Activated gamma-delta T cell treated with Interleukin-2 at 50 U/mL for 16 hours (primary cell): ENCODE results near the gene CLDN9.

Experiments
- DNase-seq: peaks from one replicate; pipeline ENCODE4 v3.0.0-alpha.2; 2020

CLDN9 gene

DNA sequence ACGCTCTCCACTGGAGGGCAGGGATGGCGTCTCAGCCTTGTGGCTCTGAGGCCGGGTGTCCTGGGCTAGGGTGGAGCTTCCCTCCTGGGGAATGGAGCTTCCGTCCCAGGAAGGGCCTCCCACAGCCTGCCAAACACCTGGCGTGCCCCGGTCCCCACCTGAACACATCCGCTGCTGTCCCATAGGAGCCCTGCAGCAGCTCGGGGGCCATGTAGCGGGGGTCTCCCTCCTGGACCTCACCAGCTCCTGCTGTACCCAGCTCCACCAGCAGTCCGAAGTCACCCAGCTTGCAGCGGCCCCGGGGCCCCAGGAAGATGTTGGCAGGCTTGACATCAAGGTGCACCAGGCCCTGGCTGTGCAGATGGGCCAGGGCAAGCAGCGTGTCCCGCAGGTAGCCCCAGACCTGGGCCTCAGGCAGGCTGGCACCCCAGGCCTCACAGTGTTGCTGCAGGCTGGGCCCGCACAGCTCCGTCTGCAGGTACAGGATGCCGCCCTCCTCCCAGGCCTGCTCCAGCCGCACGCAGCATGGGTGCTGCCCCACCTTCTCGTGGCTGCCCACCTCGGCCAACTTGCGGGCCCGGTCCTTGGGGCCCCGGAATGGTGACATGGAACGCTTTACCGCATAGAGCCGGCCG is 37.4 kb upstream of the CLDN9 start:
- DNase-seq, result no peak

GRCh38 chr16:2976201-2976600 is 36.5 kb upstream of the CLDN9 start:
- DNase-seq, result no peak

DNA sequence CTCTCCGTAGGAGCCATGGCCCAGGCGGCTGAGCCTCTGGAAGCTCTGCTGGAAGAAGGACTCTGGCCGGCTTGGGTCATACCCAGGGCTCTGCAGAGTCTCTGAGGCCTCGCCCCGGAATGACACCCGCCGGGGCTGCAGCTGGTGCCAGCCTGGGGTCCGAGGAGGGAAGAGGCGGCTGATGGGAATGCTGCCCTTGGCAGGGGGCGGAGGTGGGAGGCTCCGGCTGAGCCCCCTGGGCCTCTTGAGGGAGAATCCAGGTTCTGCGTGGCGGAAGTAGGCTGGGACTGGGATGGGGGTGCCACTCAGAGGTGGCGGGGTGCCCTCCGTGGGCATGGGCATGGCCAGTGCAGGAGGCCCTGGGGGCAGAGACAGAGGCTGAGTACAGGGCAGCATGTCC is 36.0 kb upstream of the CLDN9 start:
- no peak for DNase-seq

DNA sequence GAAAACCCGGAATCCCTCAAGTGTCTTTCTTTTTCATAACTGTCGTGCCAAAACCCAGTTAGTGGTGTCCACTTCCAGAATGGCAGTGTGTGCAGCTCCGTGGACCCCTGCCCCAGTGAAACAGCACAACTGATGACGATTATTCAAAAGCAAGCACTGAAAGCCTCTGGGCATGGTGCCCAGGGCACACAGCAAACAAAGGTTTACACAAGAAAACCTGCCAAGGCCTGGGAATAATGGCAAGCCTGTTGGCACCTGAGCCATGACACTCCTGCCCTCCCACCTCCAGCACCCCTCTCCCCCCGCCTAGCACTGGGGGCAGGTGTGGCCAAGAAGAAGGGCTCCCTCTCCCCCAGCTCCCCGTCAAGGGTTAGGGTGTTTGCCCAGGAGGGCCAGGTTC is 35.3 kb upstream of the CLDN9 start:
- DNase-seq, result no peak

GRCh38 chr16:2979669-2980226 is 33.0 kb upstream of the CLDN9 start:
- no peak for DNase-seq

DNA sequence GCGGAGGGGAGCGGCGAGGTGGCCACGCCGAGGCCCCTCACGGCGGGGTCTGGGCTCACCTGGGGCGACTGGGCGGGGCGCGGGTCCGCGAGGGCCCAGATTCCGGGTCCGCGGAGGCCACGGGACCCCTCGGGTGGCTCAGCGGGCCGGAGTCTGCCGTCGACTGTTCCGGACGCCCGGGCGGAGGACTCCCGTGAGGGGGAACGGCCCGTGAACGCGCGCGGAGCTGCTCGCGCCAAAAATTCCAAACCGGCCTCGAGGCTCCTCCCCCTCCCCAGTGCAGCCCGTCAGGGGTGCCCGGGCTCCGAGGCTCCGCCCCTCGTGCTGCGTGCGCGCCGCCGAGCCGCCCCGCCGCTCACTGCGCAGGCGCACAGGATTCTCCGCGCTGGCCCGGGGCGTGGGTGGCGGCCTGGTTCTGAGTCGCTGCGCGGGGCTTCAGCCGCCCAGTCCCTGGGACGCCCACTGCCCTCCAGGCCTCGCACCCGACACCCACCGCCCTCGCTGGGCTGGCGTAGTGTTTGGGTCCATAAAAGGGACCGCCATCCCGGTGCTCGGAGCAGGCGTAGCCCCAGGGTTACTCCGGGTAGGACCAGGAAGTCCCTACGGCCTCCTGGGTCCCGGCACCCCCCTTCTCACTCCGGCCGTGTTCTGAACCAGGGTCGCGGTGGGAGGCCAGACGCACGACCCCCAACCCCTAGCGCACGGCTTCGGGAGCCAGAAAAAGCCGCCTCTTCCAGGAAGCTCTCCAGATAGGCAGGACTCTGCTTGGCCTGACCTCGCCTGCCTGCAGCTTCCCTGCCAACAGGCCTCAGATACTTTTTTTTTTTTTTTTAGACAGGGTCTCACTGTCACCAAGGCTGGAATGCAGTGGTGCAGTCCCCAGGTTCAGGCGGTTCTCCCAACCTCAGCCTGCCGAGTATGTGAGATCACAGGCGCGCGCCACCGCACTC is 32.2 kb upstream of the CLDN9 start, which contains the start of gene PKMYT1:
PKMYT1 (minus strand) TSS at position 220 of the 950 bp plus-strand sequence. CDS start 789 bp downstream, outside the sequence.
- DNase-seq, result peak; percentile 92

DNA sequence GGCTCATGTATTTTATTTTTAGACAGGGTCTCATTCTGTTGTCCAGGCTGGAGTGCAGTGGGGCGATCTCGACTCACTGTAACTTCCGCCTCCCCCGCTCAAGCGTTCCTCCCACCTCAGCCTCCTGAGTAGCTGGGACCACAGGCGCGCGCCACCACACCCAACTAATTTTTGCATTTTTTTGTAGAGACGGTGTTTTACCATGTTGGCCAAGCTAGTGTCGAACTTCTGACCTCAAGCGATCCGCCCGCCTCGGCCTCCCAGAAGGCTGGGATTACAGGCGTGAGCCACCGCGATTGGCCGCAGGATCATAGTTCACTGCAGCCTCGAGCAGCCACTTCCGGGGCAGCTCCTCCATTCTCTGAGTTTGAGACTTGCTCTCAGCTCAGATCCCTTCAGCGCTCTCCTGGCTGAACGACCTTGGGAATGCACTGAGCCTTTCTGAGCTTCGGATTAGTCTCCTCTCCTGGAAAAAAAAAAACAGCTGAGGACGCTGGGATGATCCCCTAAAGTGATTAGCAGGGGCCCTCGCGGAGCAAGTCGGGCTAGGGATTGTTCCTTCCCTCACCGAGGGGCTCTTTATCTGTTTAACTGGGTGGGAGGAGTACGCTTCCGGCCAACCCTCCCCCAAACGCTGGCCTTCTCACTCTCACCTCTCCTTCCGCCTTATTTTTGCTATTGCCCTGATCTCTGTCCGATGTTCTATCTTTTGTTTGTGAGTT is 31.4 kb upstream of the CLDN9 start:
- no peak for DNase-seq

- DNase-seq, result no peak
Observed at GRCh38 chr16:2981899-2982250, 30.8 kb upstream of the CLDN9 start.

- DNase-seq, result no peak
Observed at GRCh38 chr16:2982402-2982801, 30.3 kb upstream of the CLDN9 start.

- DNase-seq, result peak; percentile 58
Observed at GRCh38 chr16:2983706-2984136, 29.0 kb upstream of the CLDN9 start.

DNA sequence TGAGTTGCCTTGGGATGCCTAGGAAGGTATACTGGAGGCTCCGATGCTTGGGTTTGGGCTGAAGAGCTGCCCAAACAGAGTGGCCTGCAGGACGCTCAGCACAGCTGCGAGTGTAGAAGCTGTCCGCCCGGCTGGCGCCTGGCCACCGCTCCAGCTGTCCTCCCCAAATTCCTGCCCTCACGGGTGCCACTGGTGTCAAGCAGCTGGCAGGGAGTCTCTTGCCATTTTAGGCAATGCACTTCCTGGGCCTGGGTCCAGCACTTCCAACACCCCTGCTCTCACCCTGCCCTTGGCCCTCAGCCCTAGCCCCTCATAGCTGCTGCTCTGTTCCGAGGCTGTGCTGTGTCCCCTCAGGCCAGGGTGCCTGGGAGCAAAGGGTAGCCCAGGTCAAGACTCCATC is 27.3 kb upstream of the CLDN9 start:
- no peak for DNase-seq

GRCh38 chr16:2985893-2986355 is 26.8 kb upstream of the CLDN9 start:
- no peak for DNase-seq

GRCh38 chr16:2986623-2987188 is 26.0 kb upstream of the CLDN9 start:
- no peak for DNase-seq

DNA sequence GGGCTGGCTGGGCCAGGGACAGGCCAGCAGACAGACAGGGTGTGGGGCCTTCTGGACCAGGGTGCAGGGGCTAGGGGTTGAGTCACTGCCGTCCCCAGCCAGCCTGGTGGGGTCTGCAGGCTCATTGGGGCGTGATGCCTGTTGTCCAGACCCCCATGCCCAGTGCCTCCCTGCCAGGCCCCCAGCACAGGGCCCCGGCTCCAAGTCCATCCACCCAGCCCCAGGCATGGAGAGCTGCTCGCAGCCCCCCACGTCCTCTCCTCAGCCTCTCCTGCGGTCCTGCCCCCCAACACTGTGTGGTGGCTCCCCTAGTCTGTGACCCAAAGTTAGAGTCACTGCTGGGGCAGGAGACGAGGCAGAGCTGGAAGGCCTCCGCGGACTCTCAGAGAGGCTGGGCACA is 25.4 kb upstream of the CLDN9 start:
- DNase-seq, result no peak

GRCh38 chr16:2987833-2988232 is 24.9 kb upstream of the CLDN9 start:
- DNase-seq, result no peak

DNA sequence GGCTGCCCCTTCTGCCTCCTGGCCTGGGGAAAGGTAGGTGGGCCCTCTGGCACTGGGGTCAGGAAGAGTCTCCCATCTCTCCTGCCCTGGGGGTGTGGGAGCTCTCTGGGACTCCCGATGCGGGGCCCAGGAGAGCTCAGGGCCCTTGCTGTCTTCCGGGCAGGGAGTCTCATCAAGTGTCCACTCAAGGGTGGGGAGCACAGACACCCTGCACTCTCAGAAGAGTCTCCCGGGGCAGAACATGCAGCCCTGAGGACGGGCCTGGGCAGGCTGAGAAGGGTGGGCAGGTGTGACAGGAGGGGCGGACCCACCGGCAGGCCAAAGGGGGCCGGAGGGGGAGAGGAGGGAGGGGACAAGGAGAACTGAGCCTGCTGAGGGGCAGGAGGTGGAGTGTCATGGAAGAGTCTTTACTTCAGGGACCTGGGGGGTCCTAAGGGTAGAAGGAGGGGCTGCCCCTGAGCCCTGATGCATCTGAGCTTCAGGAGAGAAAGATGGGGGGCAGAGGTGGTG is 24.1 kb upstream of the CLDN9 start:
- DNase-seq, result no peak

GRCh38 chr16:2990891-2991290 is 21.8 kb upstream of the CLDN9 start:
- DNase-seq, result no peak

DNA sequence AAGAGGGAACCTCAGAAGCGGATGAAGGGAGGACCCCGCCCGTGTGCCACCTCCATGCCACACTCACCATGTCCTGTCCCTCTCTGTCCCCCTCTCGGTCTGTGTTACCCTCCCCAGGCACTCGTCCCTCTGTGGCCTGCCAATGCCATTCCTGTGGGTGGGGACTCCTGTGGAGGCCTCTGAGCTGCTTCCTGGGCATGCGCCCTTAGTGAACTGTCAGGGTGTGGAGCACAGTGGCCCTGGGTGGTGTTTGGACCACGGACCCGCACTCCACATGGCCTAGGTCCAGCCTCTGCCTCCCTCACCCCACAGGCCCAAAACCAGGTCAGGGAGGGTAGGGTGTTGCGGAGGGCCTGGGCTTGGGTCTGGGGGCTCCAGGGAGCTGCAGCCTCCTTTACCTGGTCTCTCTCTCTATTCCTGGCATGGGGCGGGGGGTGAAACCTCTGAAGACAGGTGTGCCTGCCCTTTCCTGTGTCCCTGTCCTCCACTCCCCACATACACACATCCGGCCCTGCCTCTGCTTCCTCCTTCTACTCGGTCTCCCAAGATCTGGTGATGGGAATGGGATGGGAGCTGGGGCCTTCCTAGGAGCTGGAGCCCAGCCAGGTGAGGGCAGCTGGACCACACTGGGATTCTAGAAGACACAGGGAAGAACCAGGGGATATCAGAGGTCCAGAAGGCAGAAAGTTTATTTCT is 21.0 kb upstream of the CLDN9 start:
- DNase-seq, result no peak

DNA sequence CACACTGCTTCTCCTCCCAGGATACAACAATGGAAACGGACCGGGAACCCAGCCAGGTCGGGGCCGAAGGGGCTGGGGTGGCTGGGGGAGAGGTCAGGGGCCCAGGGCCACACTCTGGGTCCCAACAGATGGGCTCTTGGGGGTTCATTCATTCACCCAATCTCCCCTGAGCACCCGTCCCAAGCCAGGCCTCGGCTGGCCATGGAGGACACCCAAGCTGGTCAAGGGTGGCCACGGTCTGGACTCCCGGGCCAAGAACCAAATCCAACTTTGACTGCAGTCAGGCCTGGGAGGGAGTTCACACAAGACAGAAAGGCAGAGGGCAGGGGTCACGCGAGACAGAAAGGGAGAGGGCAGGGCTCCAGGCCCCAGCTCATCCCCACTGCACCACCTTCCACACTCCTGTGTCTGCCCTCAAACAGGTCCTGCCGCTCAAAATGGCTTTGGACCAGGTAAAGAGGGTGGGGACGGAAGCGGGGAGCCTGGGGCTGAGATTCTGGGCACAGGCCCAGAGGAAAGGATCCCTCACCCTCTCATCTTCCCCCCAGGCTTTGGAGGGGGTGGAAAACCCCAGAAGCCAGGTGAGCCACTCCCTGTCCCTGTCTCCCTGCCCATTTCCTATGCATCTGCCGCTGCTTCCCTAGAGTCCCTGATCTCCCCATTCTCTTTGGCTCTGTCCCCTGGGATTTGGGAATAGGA is 20.2 kb upstream of the CLDN9 start:
- DNase-seq, result no peak

DNA sequence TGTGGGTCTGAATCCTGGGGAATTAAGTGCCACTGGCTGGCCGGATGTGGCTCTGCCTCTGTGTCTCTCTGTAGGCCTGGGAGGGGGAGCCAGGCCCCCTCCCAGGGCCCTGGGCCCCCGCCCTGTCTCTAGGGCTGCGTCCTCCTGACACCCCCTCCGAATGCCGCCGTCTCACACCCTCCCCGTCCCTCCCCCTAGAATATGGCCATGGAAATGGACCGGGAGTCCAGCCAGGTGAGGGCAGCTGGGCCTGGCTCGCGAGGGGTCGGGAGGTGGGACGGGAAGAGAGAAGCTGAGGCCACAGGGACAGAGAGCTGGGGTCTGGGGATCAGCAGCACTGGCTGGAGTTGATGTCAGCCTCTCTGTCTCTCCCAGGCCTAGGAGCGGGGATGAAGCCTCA is 16.4 kb upstream of the CLDN9 start:
- no peak for DNase-seq

DNA sequence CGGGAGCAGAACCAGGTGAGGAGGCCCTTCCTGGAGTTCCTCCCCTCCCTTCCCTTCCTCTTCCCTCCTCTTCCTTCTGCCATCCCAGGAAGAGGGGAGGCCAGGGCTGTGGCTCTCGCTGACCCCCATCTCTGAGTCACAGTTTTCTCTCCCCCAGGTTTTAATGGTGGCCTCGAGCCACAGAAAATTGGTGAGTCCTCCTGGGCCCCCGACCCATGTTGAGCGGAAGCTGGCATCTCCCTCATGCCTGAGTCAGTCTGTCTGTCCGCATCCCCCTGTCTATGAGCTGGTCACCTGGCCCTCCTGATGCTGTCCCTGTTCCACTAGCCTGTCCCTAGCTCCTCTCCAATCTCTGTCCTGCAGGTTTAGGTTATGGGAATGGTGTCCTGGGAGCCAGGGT is 12.8 kb upstream of the CLDN9 start:
- no peak for DNase-seq
